SK-N-SH treated with all-trans-retinoic acid at 6 μM for 48 hours (cell line): ENCODE results near the gene LPCAT3.

ENCODE experiments used
- ATAC-seq: fragments of 200-7000 bp; cut with Tn5 transposase; 3 replicates; pipeline ENCODE4 v1.9.1; 2020; ENCODE audit warnings: mild to moderate bottlenecking, moderate library complexity
- ARNTL ChIP-seq: fragments of 450-650 bp; formaldehyde crosslinking; IDR thresholded peaks from 2 replicates; pipeline ENCODE4 v1.5.0; 2020; ENCODE audit warnings: low read depth, mild to moderate bottlenecking, moderate library complexity, borderline replicate concordance
- BACH2 ChIP-seq: fragments of 250-450 bp; sonication (Bioruptor Pico); IDR thresholded peaks from 2 replicates; pipeline ENCODE4 v1.9.0; 2021; ENCODE audit warnings: mild to moderate bottlenecking, borderline replicate concordance
- CREB5 ChIP-seq: fragments of 250-450 bp; sonication (Bioruptor Pico); IDR thresholded peaks from 2 replicates; pipeline ENCODE4 v1.5.1; 2020; ENCODE audit warnings: low read depth, mild to moderate bottlenecking, moderate library complexity
- CSDC2 ChIP-seq: fragments of 250-450 bp; sonication (Bioruptor Pico); IDR thresholded peaks from 2 replicates; pipeline ENCODE4 v1.5.0; 2020; ENCODE audit warnings: mild to moderate bottlenecking, moderate library complexity
- ESRRG ChIP-seq: fragments of 250-450 bp; sonication (Bioruptor Pico); IDR thresholded peaks from 2 replicates; pipeline ENCODE4 v1.6.1; 2021; ENCODE audit warnings: mild to moderate bottlenecking
- GLIS3 ChIP-seq: fragments of 250-450 bp; sonication (Bioruptor Pico); IDR thresholded peaks from 2 replicates; pipeline ENCODE4 v1.5.0; 2020; ENCODE audit warnings: mild to moderate bottlenecking, moderate library complexity
- ISL1 ChIP-seq: fragments of 250-450 bp; sonication (Bioruptor Pico); IDR thresholded peaks from 2 replicates; pipeline ENCODE4 v2.1.2; 2022; ENCODE audit warnings: mild to moderate bottlenecking, moderate library complexity
- OSR1 ChIP-seq: fragments of 250-450 bp; sonication (Bioruptor Pico); IDR thresholded peaks from 2 replicates; pipeline ENCODE4 v1.8.0; 2022; ENCODE audit warnings: moderate library complexity, mild to moderate bottlenecking, inconsistent platforms
- PPARA ChIP-seq: fragments of 250-450 bp; sonication (Bioruptor Pico); IDR thresholded peaks from 2 replicates; pipeline ENCODE4 v1.5.0; 2020; ENCODE audit warnings: mild to moderate bottlenecking, borderline replicate concordance
- RARB ChIP-seq: fragments of 250-450 bp; sonication (Bioruptor Pico); IDR thresholded peaks from 2 replicates; pipeline ENCODE4 v1.8.0; 2021; ENCODE audit warnings: mild to moderate bottlenecking, moderate library complexity
- SNAI2 ChIP-seq: fragments of 250-450 bp; sonication (Bioruptor Pico); IDR thresholded peaks from 2 replicates; pipeline ENCODE4 v1.5.0; 2020; ENCODE audit warnings: mild to moderate bottlenecking, moderate library complexity
- TCF4 ChIP-seq: fragments of 250-450 bp; sonication (Bioruptor Pico); IDR thresholded peaks from 2 replicates; pipeline ENCODE4 v1.8.0; 2021; ENCODE audit warnings: mild to moderate bottlenecking, moderate library complexity, borderline replicate concordance
- TOX ChIP-seq: fragments of 250-450 bp; sonication (Bioruptor Pico); IDR thresholded peaks from 2 replicates; pipeline ENCODE4 v1.8.0; 2021; ENCODE audit warnings: mild to moderate bottlenecking, moderate library complexity, borderline replicate concordance
- ZC3H10 ChIP-seq: fragments of 250-450 bp; sonication (Bioruptor Pico); IDR thresholded peaks from 2 replicates; pipeline ENCODE4 v1.5.1; 2021; ENCODE audit warnings: mild to moderate bottlenecking, moderate library complexity
- ZFP3 ChIP-seq: fragments of 250-450 bp; sonication (Bioruptor Pico); IDR thresholded peaks from 2 replicates; pipeline ENCODE4 v1.5.0; 2020; ENCODE audit warnings: mild to moderate bottlenecking, moderate library complexity
- ZFP30 ChIP-seq: fragments of 450-650 bp; formaldehyde crosslinking; IDR thresholded peaks from 2 replicates; pipeline ENCODE4 v1.5.0; 2022; ENCODE audit warnings: mild to moderate bottlenecking, moderate library complexity
- ZNF565 ChIP-seq: fragments of 450-650 bp; formaldehyde crosslinking; conservative IDR thresholded peaks from 2 replicates; pipeline ENCODE4 v1.5.0; 2020; ENCODE audit warnings: low read depth, mild to moderate bottlenecking, moderate library complexity
- ZNF70 ChIP-seq: fragments of 450-650 bp; formaldehyde crosslinking; IDR thresholded peaks from 2 replicates; pipeline ENCODE4 v1.5.0; 2020; ENCODE audit warnings: mild to moderate bottlenecking, moderate library complexity
- ZNF8 ChIP-seq: fragments of 450-650 bp; formaldehyde crosslinking; IDR thresholded peaks from 2 replicates; pipeline ENCODE4 v1.5.0; 2020; ENCODE audit warnings: mild to moderate bottlenecking, moderate library complexity
- TF ChIP-seq, protein P1 (sequence below): fragments of 250-450 bp; sonication (Bioruptor Pico); IDR thresholded peaks from 2 replicates; pipeline ENCODE4 v1.5.0; 2020; ENCODE audit warnings: mild to moderate bottlenecking, moderate library complexity
- TF ChIP-seq, protein P2 (sequence below): fragments of 250-450 bp; sonication (Bioruptor Pico); IDR thresholded peaks from 2 replicates; pipeline ENCODE4 v1.8.0; 2021; ENCODE audit warnings: low read depth, mild to moderate bottlenecking, moderate library complexity, borderline replicate concordance
- TF ChIP-seq, protein P3 (sequence below): fragments of 250-450 bp; sonication (Bioruptor Pico); IDR thresholded peaks from 2 replicates; pipeline ENCODE4 v1.5.1; 2021; ENCODE audit warnings: mild to moderate bottlenecking, moderate library complexity
- TF ChIP-seq, protein P4 (sequence below): fragments of 250-450 bp; sonication (Bioruptor Pico); IDR thresholded peaks from 2 replicates; pipeline ENCODE4 v1.8.0; 2020; ENCODE audit warnings: mild to moderate bottlenecking, moderate library complexity, borderline replicate concordance

The LPCAT3 gene

DNA sequence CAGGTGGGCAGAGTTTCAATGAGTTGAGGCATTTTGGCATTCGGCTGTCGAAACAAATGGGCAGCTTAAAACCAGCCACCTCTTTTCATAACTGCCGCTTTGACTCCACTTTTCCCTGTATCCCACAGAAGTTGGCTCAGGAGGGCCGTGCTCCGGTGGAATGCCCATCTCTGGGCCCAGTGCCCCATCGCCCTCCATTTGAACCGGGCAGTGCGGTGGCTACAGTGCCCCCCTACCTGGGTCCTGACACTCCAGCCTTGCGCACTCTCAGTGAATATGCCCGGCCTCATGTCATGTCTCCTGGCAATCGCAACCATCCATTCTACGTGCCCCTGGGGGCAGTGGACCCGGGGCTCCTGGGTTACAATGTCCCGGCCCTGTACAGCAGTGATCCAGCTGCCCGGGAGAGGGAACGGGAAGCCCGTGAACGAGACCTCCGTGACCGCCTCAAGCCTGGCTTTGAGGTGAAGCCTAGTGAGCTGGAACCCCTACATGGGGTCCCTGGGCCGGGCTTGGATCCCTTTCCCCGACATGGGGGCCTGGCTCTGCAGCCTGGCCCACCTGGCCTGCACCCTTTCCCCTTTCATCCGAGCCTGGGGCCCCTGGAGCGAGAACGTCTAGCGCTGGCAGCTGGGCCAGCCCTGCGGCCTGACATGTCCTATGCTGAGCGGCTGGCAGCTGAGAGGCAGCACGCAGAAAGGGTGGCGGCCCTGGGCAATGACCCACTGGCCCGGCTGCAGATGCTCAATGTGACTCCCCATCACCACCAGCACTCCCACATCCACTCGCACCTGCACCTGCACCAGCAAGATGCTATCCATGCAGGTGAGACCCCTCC lies 79.7 kb downstream of the LPCAT3 start:
- no peak for ATAC-seq
- TF ChIP-seq ZNF70 (no peak), ARNTL (CRISPR knock-in tag) (no peak), CSDC2 (no peak), BACH2 (CRISPR knock-in tag) (no peak)
- TF ChIP-seq, protein P1, sequence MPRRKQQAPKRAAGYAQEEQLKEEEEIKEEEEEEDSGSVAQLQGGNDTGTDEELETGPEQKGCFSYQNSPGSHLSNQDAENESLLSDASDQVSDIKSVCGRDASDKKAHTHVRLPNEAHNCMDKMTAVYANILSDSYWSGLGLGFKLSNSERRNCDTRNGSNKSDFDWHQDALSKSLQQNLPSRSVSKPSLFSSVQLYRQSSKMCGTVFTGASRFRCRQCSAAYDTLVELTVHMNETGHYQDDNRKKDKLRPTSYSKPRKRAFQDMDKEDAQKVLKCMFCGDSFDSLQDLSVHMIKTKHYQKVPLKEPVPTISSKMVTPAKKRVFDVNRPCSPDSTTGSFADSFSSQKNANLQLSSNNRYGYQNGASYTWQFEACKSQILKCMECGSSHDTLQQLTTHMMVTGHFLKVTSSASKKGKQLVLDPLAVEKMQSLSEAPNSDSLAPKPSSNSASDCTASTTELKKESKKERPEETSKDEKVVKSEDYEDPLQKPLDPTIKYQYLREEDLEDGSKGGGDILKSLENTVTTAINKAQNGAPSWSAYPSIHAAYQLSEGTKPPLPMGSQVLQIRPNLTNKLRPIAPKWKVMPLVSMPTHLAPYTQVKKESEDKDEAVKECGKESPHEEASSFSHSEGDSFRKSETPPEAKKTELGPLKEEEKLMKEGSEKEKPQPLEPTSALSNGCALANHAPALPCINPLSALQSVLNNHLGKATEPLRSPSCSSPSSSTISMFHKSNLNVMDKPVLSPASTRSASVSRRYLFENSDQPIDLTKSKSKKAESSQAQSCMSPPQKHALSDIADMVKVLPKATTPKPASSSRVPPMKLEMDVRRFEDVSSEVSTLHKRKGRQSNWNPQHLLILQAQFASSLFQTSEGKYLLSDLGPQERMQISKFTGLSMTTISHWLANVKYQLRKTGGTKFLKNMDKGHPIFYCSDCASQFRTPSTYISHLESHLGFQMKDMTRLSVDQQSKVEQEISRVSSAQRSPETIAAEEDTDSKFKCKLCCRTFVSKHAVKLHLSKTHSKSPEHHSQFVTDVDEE (CRISPR knock-in tag): no peak
- TF ChIP-seq, all 23 proteins: peak for 0

GRCh38 chr12:6937481-6938352 lies 80.6 kb downstream of the LPCAT3 start:
- ATAC-seq: peak; percentile 92
- TF ChIP-seq PPARA (CRISPR knock-in tag) (no peak), ZFP3 (CRISPR knock-in tag) (no peak), GLIS3 (CRISPR knock-in tag) (0 out of 2 replicates have a peak, but pooled peaks have one; percentile 58), ZNF8 (CRISPR knock-in tag) (no peak), CSDC2 (peak; percentile 63; the same call in 1 of the 2 replicates), CREB5 (no peak), TOX (no peak), ISL1 (no peak), ZNF70 (peak; percentile 7; the same call in 1 of the 2 replicates), RARB (CRISPR knock-in tag) (no peak), TCF4 (CRISPR knock-in tag) (no peak), OSR1 (CRISPR knock-in tag) (no peak), ZFP30 (CRISPR knock-in tag) (no peak), ARNTL (CRISPR knock-in tag) (no peak), ZNF565 (0 out of 2 replicates have a peak, but pooled peaks have one; percentile 43), BACH2 (CRISPR knock-in tag) (no peak), ZC3H10 (CRISPR knock-in tag) (peak; percentile 6; the same call in 1 of the 2 replicates), ESRRG (CRISPR knock-in tag) (no peak), SNAI2 (CRISPR knock-in tag) (no peak)
- TF ChIP-seq, protein P1 (CRISPR knock-in tag): no peak; the same call in 1 of the 2 replicates
- TF ChIP-seq, protein P2, sequence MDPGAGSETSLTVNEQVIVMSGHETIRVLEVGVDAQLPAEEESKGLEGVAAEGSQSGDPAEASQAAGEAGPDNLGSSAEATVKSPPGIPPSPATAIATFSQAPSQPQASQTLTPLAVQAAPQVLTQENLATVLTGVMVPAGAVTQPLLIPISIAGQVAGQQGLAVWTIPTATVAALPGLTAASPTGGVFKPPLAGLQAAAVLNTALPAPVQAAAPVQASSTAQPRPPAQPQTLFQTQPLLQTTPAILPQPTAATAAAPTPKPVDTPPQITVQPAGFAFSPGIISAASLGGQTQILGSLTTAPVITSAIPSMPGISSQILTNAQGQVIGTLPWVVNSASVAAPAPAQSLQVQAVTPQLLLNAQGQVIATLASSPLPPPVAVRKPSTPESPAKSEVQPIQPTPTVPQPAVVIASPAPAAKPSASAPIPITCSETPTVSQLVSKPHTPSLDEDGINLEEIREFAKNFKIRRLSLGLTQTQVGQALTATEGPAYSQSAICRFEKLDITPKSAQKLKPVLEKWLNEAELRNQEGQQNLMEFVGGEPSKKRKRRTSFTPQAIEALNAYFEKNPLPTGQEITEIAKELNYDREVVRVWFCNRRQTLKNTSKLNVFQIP (CRISPR knock-in tag): no peak
- TF ChIP-seq, protein P3, sequence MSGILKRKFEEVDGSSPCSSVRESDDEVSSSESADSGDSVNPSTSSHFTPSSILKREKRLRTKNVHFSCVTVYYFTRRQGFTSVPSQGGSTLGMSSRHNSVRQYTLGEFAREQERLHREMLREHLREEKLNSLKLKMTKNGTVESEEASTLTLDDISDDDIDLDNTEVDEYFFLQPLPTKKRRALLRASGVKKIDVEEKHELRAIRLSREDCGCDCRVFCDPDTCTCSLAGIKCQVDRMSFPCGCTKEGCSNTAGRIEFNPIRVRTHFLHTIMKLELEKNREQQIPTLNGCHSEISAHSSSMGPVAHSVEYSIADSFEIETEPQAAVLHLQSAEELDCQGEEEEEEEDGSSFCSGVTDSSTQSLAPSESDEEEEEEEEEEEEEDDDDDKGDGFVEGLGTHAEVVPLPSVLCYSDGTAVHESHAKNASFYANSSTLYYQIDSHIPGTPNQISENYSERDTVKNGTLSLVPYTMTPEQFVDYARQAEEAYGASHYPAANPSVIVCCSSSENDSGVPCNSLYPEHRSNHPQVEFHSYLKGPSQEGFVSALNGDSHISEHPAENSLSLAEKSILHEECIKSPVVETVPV (CRISPR knock-in tag): no peak
- TF ChIP-seq, protein P4, sequence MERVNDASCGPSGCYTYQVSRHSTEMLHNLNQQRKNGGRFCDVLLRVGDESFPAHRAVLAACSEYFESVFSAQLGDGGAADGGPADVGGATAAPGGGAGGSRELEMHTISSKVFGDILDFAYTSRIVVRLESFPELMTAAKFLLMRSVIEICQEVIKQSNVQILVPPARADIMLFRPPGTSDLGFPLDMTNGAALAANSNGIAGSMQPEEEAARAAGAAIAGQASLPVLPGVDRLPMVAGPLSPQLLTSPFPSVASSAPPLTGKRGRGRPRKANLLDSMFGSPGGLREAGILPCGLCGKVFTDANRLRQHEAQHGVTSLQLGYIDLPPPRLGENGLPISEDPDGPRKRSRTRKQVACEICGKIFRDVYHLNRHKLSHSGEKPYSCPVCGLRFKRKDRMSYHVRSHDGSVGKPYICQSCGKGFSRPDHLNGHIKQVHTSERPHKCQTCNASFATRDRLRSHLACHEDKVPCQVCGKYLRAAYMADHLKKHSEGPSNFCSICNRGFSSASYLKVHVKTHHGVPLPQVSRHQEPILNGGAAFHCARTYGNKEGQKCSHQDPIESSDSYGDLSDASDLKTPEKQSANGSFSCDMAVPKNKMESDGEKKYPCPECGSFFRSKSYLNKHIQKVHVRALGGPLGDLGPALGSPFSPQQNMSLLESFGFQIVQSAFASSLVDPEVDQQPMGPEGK (CRISPR knock-in tag): no peak
